ENCODE data around the gene EMILIN2.

EMILIN2 gene

DNA sequence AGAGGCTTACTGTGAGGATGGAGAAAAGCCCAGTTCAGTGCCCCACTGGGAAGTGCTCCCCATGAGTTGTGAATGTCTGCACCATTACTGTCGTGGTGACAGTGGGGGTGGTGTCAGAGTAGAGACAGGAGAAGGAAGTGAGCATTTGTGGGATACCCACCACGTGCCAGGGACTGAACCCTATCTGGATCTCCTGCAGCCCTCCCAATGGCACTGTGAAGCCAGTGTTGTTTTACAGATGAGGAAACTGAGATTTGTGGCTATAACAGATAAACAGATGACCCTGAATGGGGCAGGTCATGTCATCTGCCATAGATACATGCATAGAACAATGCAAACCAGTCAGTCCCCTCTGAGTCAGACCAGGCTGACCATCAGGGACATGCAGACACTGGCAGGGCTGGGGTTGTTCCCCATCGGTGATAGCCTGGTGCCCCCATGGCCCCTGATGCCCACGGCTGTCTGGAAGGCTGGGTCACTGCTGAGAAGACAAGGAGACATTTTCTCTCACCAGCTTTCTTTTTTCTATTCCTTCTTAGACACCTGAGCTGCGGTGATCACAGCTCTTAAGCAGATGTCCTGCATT is 60.8 kb downstream of the EMILIN2 start:
- no peak for DNase-seq (ENCODE audit: extremely low spot score)
- CTCF ChIA-PET = no interaction called here

GRCh38 chr18:2908166-2908945 is 61.5 kb downstream of the EMILIN2 start:
- CTCF ChIA-PET = no interaction called here
- POLR2A ChIA-PET = no interaction called here
- TF ChIP-seq ARNT (IDR thresholded peaks at IDR 0.05) (no peak), ELF4 (IDR thresholded peaks at IDR 0.05) (no peak), TARDBP (IDR thresholded peaks at IDR 0.05) (no peak), BHLHE40 (IDR thresholded peaks at IDR 0.05; ENCODE audit: borderline replicate concordance) (no peak), CTBP1 (IDR thresholded peaks at IDR 0.05; ENCODE audit: borderline replicate concordance) (no peak)

More for the DNA sequence above, 60.8 kb downstream of the EMILIN2 start:
- TF ChIP-seq FOXM1 (IDR thresholded peaks at IDR 0.05; ENCODE audit: borderline replicate concordance) = no peak
- TF ChIP-seq ELF4 (IDR thresholded peaks at IDR 0.05) = no peak
- TF ChIP-seq, protein P1, sequence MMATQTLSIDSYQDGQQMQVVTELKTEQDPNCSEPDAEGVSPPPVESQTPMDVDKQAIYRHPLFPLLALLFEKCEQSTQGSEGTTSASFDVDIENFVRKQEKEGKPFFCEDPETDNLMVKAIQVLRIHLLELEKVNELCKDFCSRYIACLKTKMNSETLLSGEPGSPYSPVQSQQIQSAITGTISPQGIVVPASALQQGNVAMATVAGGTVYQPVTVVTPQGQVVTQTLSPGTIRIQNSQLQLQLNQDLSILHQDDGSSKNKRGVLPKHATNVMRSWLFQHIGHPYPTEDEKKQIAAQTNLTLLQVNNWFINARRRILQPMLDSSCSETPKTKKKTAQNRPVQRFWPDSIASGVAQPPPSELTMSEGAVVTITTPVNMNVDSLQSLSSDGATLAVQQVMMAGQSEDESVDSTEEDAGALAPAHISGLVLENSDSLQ (IDR thresholded peaks at IDR 0.05) = no peak
- TF ChIP-seq FOXA1 (IDR thresholded peaks at IDR 0.05) = no peak
- TF ChIP-seq SUZ12 (IDR thresholded peaks at IDR 0.05) = no peak
- TF ChIP-seq BHLHE40 (IDR thresholded peaks at IDR 0.05; ENCODE audit: borderline replicate concordance) = no peak
- TF ChIP-seq SP1 (IDR thresholded peaks at IDR 0.05) = no peak
- no peak for TF ChIP-seq L3MBTL2 (conservative IDR thresholded peaks at IDR 0.05)
- no peak for TF ChIP-seq NFRKB (IDR thresholded peaks at IDR 0.05)
- POLR2A ChIA-PET = no interaction called here

GRCh38 chr18:2908946-2909335 is 62.1 kb downstream of the EMILIN2 start:
- no peak for DNase-seq (ENCODE audit: extremely low spot score)
- TF ChIP-seq ELF4 (IDR thresholded peaks at IDR 0.05) (no peak), LEF1 (IDR thresholded peaks at IDR 0.05; ENCODE audit: borderline replicate concordance) (no peak), FOXK2 (IDR thresholded peaks at IDR 0.05) (no peak), ZNF384 (IDR thresholded peaks at IDR 0.05) (no peak), L3MBTL2 (conservative IDR thresholded peaks at IDR 0.05) (no peak), FOXM1 (IDR thresholded peaks at IDR 0.05; ENCODE audit: borderline replicate concordance) (no peak), CTBP1 (IDR thresholded peaks at IDR 0.05; ENCODE audit: borderline replicate concordance) (no peak), FOXA1 (IDR thresholded peaks at IDR 0.05) (no peak), HDGF (IDR thresholded peaks at IDR 0.05; ENCODE audit: borderline replicate concordance) (no peak), ARNT (IDR thresholded peaks at IDR 0.05) (no peak), NFRKB (IDR thresholded peaks at IDR 0.05) (no peak), SUZ12 (IDR thresholded peaks at IDR 0.05) (no peak), BHLHE40 (IDR thresholded peaks at IDR 0.05; ENCODE audit: borderline replicate concordance) (no peak), SP1 (IDR thresholded peaks at IDR 0.05) (no peak)
- TF ChIP-seq, protein P1 (IDR thresholded peaks at IDR 0.05) = no peak
- ChIA-PET CTCF (no interaction called here), POLR2A (no interaction called here)

More at GRCh38 chr18:2908166-2908945, 61.5 kb downstream of the EMILIN2 start:
- DNase-seq (ENCODE audit: extremely low spot score) = no peak

GRCh38 chr18:2909431-2910140 is 62.8 kb downstream of the EMILIN2 start:
- DNase-seq (ENCODE audit: extremely low spot score) = no peak
- CTCF ChIA-PET = no interaction called here
- no peak for TF ChIP-seq FOXK2 (IDR thresholded peaks at IDR 0.05)
- no peak for TF ChIP-seq LEF1 (IDR thresholded peaks at IDR 0.05; ENCODE audit: borderline replicate concordance)
- TF ChIP-seq SP1 (IDR thresholded peaks at IDR 0.05) = no peak
- TF ChIP-seq FOXA1 (IDR thresholded peaks at IDR 0.05) = no peak
- POLR2A ChIA-PET = interaction anchor here (0.7 kb wide), 1 partner anchor 336 kb away, joined by 3 read pairs; no protein-coding TSS in a partner anchor

DNA sequence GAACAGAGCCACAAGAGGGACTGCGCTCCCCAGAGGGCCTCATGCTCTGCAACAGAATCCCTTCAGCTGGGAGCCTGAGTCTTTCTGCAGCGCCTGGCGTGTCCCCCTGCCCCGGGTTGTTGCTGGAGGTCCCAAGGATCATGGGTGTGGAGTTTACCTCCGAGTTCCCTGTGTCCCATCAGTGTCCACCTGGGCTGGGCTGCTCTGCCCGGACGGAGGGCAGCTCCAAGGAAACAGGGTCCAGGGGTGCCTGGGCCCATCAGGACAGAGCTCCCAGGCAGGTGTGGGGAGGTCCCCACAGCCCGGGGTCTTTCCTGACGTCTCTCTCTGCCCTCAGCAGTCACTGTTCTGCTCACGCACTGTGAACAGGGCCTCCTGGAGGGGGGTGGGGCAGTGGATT is 63.5 kb downstream of the EMILIN2 start:
- POLR2A ChIA-PET = no interaction called here
- CTCF ChIA-PET = no interaction called here
- TF ChIP-seq SUZ12 (IDR thresholded peaks at IDR 0.05) (no peak), ELF4 (IDR thresholded peaks at IDR 0.05) (no peak), ARNT (IDR thresholded peaks at IDR 0.05) (no peak), HDGF (IDR thresholded peaks at IDR 0.05; ENCODE audit: borderline replicate concordance) (no peak), LEF1 (IDR thresholded peaks at IDR 0.05; ENCODE audit: borderline replicate concordance) (no peak), BHLHE40 (IDR thresholded peaks at IDR 0.05; ENCODE audit: borderline replicate concordance) (no peak), ZNF384 (IDR thresholded peaks at IDR 0.05) (no peak), NFRKB (IDR thresholded peaks at IDR 0.05) (no peak), FOXM1 (IDR thresholded peaks at IDR 0.05; ENCODE audit: borderline replicate concordance) (no peak), CTBP1 (IDR thresholded peaks at IDR 0.05; ENCODE audit: borderline replicate concordance) (no peak), TARDBP (IDR thresholded peaks at IDR 0.05) (no peak), SP1 (IDR thresholded peaks at IDR 0.05) (no peak), L3MBTL2 (conservative IDR thresholded peaks at IDR 0.05) (no peak), FOXA1 (IDR thresholded peaks at IDR 0.05) (no peak), FOXK2 (IDR thresholded peaks at IDR 0.05) (no peak)
- TF ChIP-seq, protein P1 (IDR thresholded peaks at IDR 0.05) = no peak
- no peak for DNase-seq (ENCODE audit: extremely low spot score)
